OCI-LY1 (cell line): ENCODE measurements around the gene CENPO.

ENCODE experiments used
- CTCF ChIP-seq: fragments of 200-600 bp; sonication (generic), shearing (Covaris generic); IDR thresholded peaks from 2 replicates; pipeline ENCODE4 v1.5.1; 2017; ENCODE audit warnings: mild to moderate bottlenecking, antibody characterized with exemption, low read length, moderate library complexity, mixed read lengths
- EZH2 ChIP-seq: fragments of 200-600 bp; sonication (generic), shearing (Covaris generic); IDR thresholded peaks from 2 replicates; pipeline ENCODE4 v1.8.0; 2017; ENCODE audit warnings: borderline replicate concordance, mixed run types, mild to moderate bottlenecking, antibody characterized with exemption, low read length, moderate library complexity, mixed read lengths

- no peak for TF ChIP-seq EZH2
- no peak for TF ChIP-seq CTCF
These were observed 21.3 kb downstream of the CENPO start for GRCh38 chr2:24814516-24814915.
